Measurements from ENCODE around the gene H3-3A. TPM values are rescaled to one million over a fixed set of nuclear protein-coding genes. Genes with fewer than 3 reads are reported as not detected.
A peak's percentile ranks its signal among the peaks of the same experiment; 100 is the strongest.

The H3-3A gene
- total RNA-seq, 2 donors from 2014 or later = 400 to 481 TPM

GRCh38 chr1:226078374-226078773 lies 15.9 kb downstream of the H3-3A start:
- no peak overlapping the region for H3K4me3 ChIP-seq
- intact Hi-C loops (cut with DNase I) = no loop called here
- no peak for TF ChIP-seq POLR2AphosphoS5 (IDR thresholded peaks at IDR 0.05)
- TF ChIP-seq POLR2A (IDR thresholded peaks at IDR 0.05) = no peak
- no peak for TF ChIP-seq CTCF (IDR thresholded peaks at IDR 0.05)
- no peaks in the 10 kb centered on the region for H3K4me1 ChIP-seq (replicated peaks)
- H3K27ac ChIP-seq = no peak overlapping the region
- 64% methylated on average over 9 of the region's 9 CpGs for WGBS
- no peaks in the 10 kb centered on the region for H3K36me3 ChIP-seq
- no peaks in the 10 kb centered on the region for H3K9me3 ChIP-seq
- DNase-seq (ENCODE audit: low spot score) = no peak
- H3K27me3 ChIP-seq (replicated peaks; ENCODE audit: insufficient read depth) = no peaks in the 10 kb centered on the region

- no peak for TF ChIP-seq POLR2AphosphoS5 (IDR thresholded peaks at IDR 0.05)
- TF ChIP-seq CTCF (IDR thresholded peaks at IDR 0.05) = no peak
- no peak for DNase-seq (ENCODE audit: low spot score)
- WGBS = 74% methylated on average over 7 of the region's 7 CpGs
- Histone ChIP-seq H3K9me3 (no peaks in the 10 kb centered on the region), H3K27me3 (replicated peaks; ENCODE audit: insufficient read depth) (no peaks in the 10 kb centered on the region), H3K4me3 (peak overlapping the region; percentile 59 to 64), H3K4me1 (replicated peaks) (no peaks in the 10 kb centered on the region), H3K36me3 (no peaks in the 10 kb centered on the region), H3K27ac (peak overlapping the region; percentile 78 to 79)
- intact Hi-C loops (cut with DNase I) = no loop called here
Measured at GRCh38 chr1:226082587-226082917, 20.0 kb downstream of the H3-3A start.

DNA sequence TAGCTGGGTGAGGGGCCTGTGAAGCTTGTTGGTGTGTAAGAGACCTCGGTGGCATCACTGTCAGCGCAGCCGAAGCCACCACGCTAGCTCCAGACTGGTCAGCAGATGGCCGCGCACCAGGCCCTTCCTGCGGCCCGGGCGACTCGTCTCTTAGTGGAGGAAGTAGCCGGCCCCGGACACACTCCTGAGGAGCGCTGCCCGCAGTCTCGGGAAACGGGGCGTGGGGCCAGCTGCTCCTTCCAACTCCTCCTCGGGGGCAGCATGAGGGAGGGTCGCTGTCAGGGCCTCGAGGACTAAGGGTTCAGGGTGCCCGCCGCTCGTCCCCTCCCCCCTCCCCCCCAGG lies 20.4 kb downstream of the H3-3A start:
- peak overlapping the region; percentile 59 to 64 for H3K4me3 ChIP-seq

GRCh38 chr1:226083302-226084101 lies 21.0 kb downstream of the H3-3A start:
- peak; percentile 91 for DNase-seq (ENCODE audit: low spot score)
- 1% methylated on average over 74 of the region's 75 CpGs for WGBS
- H3K4me1 ChIP-seq (replicated peaks) = no peaks in the 10 kb centered on the region

More for the DNA sequence above, 20.4 kb downstream of the H3-3A start:
- Histone ChIP-seq H3K9me3 (no peaks in the 10 kb centered on the region), H3K27me3 (replicated peaks; ENCODE audit: insufficient read depth) (no peaks in the 10 kb centered on the region), H3K27ac (peak overlapping the region; percentile 78 to 79), H3K36me3 (no peaks in the 10 kb centered on the region), H3K4me1 (replicated peaks) (no peaks in the 10 kb centered on the region)
- WGBS = under 1% methylated on average over 23 of the region's 23 CpGs
- TF ChIP-seq POLR2A (IDR thresholded peaks at IDR 0.05) (no peak), POLR2AphosphoS5 (IDR thresholded peaks at IDR 0.05) (no peak), CTCF (IDR thresholded peaks at IDR 0.05) (no peak)
- peak; percentile 49 for DNase-seq (ENCODE audit: low spot score)
- intact Hi-C loops (cut with DNase I) = no loop called here

More at GRCh38 chr1:226083302-226084101, 21.0 kb downstream of the H3-3A start:
- Histone ChIP-seq H3K9me3 (no peaks in the 10 kb centered on the region), H3K27me3 (replicated peaks; ENCODE audit: insufficient read depth) (no peaks in the 10 kb centered on the region), H3K36me3 (no peaks in the 10 kb centered on the region), H3K27ac (peak overlapping the region; percentile 78 to 79), H3K4me3 (peak overlapping the region; percentile 59 to 64)
- TF ChIP-seq POLR2AphosphoS5 (IDR thresholded peaks at IDR 0.05) (peak; percentile 66), POLR2A (IDR thresholded peaks at IDR 0.05) (peak; percentile 69), CTCF (IDR thresholded peaks at IDR 0.05) (no peak)
- intact Hi-C loops (cut with DNase I) = no loop called here
